COR-L47 (cell line): ENCODE measurements around the gene ARF6.
"Not testable (repeated sequence)": the region's sequence is repeated elsewhere in the genome, so short reads cannot be mapped to it uniquely, and the experiment has no call there.

ENCODE experiments used
- DNase-seq: peaks from one replicate; lab custom pipeline; 2025; lab: John Stamatoyannopoulos, UW

The ARF6 gene

DNA sequence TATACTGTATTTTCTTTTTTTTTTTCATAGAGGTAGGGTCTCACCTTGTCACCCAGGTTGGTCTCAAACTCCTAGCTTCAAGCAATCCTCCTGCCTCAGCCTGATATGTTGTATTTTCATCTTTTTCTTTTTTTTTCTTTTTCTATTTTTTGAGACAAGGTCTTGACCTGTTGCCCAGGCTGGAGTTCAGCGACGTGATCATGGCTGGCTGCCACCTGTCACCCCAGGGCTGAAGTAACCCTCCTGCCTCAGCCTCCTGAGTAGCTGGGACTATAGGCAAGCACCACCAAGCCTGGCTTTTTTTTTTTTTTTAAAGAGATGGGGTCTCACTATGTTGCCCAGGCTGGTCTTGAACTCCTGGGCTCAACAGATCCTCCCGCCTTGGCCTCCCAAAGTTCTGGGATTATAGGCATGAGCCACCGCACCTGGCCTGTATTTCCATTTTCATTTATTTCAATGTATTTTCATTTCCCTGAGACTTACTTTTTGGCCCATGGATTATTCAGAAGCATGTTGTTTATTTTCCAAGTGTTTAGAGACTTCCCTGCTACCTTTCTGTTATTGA lies 16.2 kb upstream of the ARF6 start:
- no peak for DNase-seq

DNA sequence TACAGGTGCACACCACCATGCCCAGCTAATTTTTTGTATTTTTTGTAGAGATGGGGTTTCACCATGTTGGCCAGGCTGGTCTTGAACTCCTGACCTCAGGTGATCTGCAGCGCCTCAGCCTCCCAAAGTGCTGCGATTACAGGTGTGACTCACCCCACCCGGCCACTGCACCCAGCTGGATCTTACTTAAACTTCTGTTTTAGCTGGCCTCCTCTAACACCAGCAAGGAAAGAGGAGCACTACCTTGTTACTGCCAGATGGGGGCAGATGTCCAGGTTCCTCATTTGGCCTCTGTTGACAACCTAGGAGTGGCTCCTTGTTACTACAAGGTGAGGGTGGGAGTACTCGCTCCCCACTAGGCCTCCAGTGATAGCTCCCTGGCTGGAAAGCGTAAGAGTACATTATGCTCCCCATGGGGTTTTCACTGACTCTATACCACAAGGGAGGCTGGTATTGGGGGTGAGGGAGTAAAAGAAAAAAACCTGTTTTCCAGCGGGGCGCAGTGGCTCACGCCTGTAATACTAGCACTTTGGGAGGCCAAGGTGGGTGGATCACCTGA lies 13.2 kb upstream of the ARF6 start:
- peak; percentile 60 for DNase-seq

DNA sequence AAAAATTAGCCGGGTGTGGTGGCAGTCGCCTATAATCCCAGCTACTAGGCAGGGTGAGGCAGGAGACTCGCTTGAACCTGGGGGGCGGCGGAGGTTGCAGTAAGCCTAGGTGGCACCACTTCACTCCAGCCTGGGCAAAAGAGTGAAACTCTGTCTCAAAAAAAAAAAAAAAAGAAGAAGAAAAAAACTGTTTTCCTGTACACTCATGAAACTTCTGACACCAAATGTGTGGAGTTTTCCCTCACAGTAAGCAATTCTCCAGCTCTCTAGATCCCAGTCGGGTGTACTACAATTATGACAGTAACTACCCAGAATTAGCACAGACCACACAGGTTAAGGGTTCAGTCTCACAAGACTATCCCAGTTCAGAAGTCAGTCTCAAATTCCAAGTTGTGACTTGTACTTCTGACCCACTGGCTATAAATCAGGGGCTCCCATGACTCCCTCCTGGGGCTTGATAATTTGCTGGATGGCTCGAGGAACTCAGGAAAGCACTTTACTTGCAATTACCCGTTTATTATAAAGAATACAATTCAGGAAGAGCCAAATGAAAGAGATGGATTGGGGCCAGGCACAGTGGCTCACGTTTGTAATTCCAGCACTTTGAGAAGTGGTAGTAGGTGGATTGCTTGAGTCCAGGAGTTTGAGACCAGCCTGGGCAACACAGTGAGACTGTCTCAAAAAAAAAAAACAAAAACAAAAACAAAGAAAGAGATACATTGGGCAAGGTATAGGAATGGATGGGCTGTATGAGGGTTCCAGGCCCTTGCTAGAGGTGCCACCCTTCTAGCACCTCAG lies 12.4 kb upstream of the ARF6 start:
- no peak for DNase-seq

DNA sequence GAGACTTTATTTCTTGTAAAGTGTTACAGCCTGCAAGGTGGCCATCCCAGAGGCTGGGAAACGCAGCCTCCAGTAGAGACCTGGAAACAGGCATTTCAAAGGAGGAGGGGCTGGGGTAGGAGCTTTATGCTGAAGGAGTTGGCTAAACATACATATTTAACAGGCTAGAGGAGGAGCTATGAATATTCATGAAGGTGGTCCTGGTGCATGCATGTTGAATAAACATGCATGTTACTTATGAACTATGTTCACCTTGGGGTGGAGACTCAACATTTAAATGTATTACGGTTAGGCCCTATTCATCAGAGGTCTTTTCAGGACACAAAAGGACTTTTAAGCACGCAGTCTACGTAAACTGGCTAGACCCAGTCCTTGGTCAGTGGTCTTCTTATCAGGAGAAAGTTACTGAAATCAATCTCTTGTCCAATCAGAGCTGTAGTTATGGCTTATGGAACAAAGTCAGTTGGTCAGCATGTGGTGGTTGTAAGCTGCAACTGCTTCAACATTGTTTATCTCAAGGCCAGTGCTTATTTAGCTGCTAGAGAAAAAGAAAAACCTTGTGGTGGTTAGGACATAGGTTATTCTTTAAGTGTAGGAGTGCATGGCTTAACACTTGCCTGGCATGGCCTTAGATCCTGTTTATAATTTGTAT lies 11.4 kb upstream of the ARF6 start:
- DNase-seq, result no peak

DNA sequence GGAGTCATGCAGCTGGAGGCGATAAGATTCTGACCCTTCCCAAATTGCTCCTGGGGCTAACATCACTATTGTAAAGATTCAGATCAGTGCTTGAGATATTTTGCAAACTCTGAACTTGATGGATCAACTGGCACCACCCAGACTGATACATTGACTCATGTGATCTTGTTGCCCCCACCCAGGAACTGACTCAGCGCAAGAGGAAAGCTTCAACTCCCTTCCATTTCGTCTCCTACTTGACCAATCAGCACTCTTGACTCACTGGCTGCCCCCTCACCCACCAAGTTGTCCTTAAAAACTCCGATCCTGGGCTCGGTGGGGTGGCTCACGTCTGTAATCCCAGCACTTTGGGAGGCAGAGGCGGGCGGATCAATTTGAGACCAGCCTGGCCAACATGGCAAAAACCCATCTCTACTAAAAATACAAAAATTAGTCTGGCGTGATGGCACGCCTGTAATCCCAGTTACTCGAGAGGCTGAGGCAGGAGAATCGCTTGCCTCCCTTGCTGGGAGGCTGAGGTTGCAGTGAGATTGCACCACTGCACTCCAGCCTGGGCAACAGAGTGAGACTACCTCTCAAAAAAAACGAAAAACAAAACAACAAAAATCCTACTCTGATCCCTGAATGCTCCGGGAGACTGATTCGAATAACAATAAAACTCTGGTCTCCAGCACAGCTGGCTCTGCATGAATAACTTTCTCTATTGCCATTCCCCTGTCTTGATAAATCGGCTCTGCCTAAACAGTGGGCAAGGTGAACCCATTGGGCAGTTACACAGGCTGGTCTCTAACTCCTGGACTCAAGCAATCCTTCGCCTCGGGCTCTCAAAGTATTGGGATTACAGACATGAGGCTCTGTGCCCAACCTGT lies 9.8 kb upstream of the ARF6 start:
- no peak for DNase-seq

GRCh38 chr14:49886523-49886922 lies 6.4 kb upstream of the ARF6 start:
- DNase-seq, result no peak

- no peak for DNase-seq
Observed at GRCh38 chr14:49888293-49888692, 4.6 kb upstream of the ARF6 start.

- DNase-seq, result peak; percentile 70
Observed at GRCh38 chr14:49892301-49892635, 614 bp upstream of the ARF6 start.

GRCh38 chr14:49893309-49894213 lies 679 bp downstream of the ARF6 start:
- peak; percentile 58 for DNase-seq

- not testable (repeated sequence) for DNase-seq
Observed at GRCh38 chr14:49894214-49895107, 1.6 kb downstream of the ARF6 start.

DNA sequence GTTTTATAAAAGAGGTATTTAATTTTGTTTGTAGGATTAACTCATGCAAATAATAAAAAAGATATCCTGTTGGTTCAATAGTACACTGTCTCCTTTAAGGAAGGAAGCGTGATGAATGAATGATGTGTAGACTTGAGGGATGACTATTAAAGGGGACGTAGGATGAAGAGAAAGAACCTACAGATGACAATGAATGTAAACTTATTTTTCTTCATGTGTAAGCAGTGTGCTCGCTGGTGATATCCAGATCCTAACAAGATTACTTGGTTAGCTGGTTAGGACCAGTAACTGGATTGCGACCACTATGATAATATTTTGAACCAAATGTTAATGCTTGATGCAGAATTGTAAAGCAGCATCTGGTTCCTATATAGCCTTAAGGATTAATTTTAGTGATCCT lies 2.6 kb downstream of the ARF6 start:
- no peak for DNase-seq

DNA sequence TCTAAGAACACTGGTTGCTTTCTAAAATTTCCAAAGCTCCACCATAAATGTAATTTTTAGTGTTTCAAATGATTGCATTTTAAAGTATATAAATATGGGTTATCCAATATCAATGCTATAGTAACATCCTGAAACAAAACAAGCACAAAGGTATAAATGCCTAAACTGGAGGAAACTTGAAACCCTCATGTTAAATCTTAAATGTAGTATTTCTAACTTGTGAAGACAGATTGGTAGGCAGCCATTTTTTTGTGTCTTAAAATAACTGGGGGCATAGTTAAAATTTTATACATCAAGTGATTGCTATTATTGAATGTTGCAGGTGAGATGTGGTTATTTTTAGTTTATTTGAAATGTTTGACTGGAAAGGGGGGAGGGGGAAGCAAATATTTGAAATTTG lies 3.4 kb downstream of the ARF6 start:
- DNase-seq, result not testable (repeated sequence)

GRCh38 chr14:49896966-49897365 lies 4.1 kb downstream of the ARF6 start:
- no peak for DNase-seq

DNA sequence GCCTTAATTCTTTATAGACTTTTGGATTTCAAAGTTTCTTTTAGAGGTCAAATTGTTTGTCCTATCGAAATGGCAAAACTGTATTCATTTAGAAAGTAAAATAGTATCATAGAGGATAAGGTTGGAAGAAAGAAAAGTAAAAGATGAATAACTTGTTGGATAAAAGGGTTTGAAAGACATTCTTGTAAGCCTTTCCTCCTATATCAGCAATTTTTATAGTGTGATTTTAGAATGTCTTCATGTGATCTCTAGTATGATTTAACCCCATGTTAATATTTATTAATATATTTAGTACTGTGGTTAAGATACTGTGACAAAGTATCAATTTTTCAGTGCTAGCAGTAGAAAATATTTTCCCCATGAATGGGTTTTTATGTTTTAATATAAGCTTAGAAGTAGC lies 4.5 kb downstream of the ARF6 start:
- no peak for DNase-seq

DNA sequence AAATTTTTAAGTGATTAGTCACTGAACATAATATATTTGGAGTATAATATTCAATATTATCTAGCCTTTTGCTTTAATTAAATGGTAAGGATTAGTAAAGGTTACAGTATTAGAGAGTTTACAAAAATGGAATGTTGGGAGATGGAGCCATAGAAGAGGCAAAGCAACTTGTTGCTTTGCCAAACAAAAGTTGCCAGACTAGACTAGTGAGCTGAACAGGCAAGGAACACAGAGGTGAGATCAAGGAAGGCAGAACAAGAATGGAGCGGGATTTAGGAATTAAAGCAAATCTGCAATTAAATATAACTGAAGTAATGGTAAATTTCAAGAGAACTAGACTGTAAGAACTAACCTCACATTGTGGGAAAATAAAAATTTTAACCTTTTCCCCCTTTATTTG lies 5.1 kb downstream of the ARF6 start:
- no peak for DNase-seq

DNA sequence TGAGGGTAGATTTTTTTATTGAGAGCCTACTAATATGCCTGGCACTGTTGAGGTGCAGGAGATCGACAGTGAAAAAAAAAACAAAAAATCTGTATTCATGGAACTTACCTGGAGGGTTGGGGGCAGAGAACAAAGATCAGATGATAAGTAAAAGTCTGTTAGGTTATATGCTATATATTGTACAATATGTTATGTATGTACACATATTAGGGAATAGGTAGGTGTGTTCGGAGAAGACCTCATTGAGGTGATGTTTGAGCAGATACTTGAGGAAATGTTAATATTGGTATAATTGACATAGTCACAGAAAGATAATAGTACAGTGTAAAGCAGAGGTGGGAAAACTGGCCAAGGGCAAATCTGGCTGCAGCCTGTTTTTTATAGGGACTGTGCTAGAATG lies 5.6 kb downstream of the ARF6 start:
- DNase-seq, result no peak

- no peak for DNase-seq
Observed at GRCh38 chr14:49900973-49901372, 8.1 kb downstream of the ARF6 start.

- DNase-seq, result not testable (repeated sequence)
Observed at GRCh38 chr14:49902679-49903246, 9.9 kb downstream of the ARF6 start.

GRCh38 chr14:49904270-49904669 lies 11.4 kb downstream of the ARF6 start:
- DNase-seq, result no peak

- no peak for DNase-seq
Observed at GRCh38 chr14:49905989-49906388, 13.1 kb downstream of the ARF6 start.
